ENCODE results near the gene ZMYND8. TPM values are rescaled to one million over a fixed set of nuclear protein-coding genes. Genes with fewer than 3 reads are reported as not detected.
A peak's percentile ranks its signal among the peaks of the same experiment; 100 is the strongest.

The ZMYND8 gene
- total and polyA plus RNA-seq, 2 of the 4 experiments (the other 2 are of a cell fraction): 24.0 to 28.2 TPM

- Histone ChIP-seq H3K4me1 (ENCODE audit: control insufficient read depth, insufficient read depth, low read length) (peaks cover 2% of the 10 kb centered on the region; the same call in 1 of the 2 replicates), H2AK5ac (ENCODE audit: low read depth, low read length) (no peak overlapping the region), H4K8ac (ENCODE audit: low read depth in 2 of 2, low read length in 2 of 2) (no peak overlapping the region), H3K18ac (ENCODE audit: low read depth, low read length) (no peak overlapping the region), H3K4ac (ENCODE audit: low read depth, low read length) (no peak overlapping the region), H3K27ac (ENCODE audit: insufficient read depth, low read length) (no peak overlapping the region), H2BK20ac (ENCODE audit: low read depth, low read length) (no peak overlapping the region), H2AFZ (replicated peaks; ENCODE audit: low read length, poor library complexity) (no peak overlapping the region), H2BK5ac (ENCODE audit: low read depth, low read length, poor library complexity, severe bottlenecking) (no peak overlapping the region), H2BK120ac (ENCODE audit: low read depth, low read length) (no peak overlapping the region), H3K9ac (ENCODE audit: low read depth, low read length) (no peak overlapping the region), H4K20me1 (ENCODE audit: insufficient read depth, low read length) (no peaks in the 10 kb centered on the region; the same call in 1 of the 2 replicates), H3K14ac (replicated peaks; ENCODE audit: low read depth, low read length) (no peak overlapping the region), H4K91ac (ENCODE audit: insufficient read depth, low read depth, low read length) (no peak overlapping the region), H3K4me3 (ENCODE audit: insufficient read depth, low read depth, low read length) (no peak overlapping the region), H3K23ac (ENCODE audit: low read depth, low read length) (no peak overlapping the region), H3K56ac (ENCODE audit: extremely low read depth, insufficient read depth, low read length) (no peak overlapping the region), H3K9me3 (ENCODE audit: control insufficient read depth, insufficient read depth, low read length) (no peaks in the 10 kb centered on the region), H3K4me2 (ENCODE audit: low read depth, low read length) (no peak overlapping the region), H4K5ac (ENCODE audit: low read depth, low read length) (peak overlapping the region; percentile 29; the same call in 1 of the 2 replicates), H3K36me3 (ENCODE audit: control insufficient read depth, insufficient read depth, low read length) (peaks cover 17% of the 10 kb centered on the region), H3K9me1 (ENCODE audit: insufficient read depth, low read length) (0 out of 2 replicates have a peak, but pooled peaks cover 11% of the 10 kb centered on the region), H2BK15ac (ENCODE audit: low read depth, low read length) (no peak overlapping the region), H3K79me1 (ENCODE audit: low read depth in 1 of 2, low read length in 2 of 2) (peaks cover 42 to 68% of the 10 kb centered on the region in 2 experiments), H2AK9ac (replicated peaks; ENCODE audit: low read depth, low read length, poor library complexity) (no peak overlapping the region), H3K27me3 (ENCODE audit: control insufficient read depth, insufficient read depth, low read length) (no peaks in the 10 kb centered on the region)
- BruUV-seq (replicated peaks): no TSS peak
- TF ChIP-seq USF2 (IDR thresholded peaks at IDR 0.05; ENCODE audit: low read depth, low read length) (no peak), CTCF (conservative IDR thresholded peaks at IDR 0.05; ENCODE audit: low read depth, low read length) (no peak), NFE2L2 (IDR thresholded peaks at IDR 0.05; ENCODE audit: low read depth, low read length) (no peak), FOS (IDR thresholded peaks at IDR 0.05; ENCODE audit: low read depth, low read length) (no peak), CEBPB (IDR thresholded peaks at IDR 0.05; ENCODE audit: low read depth, low read length) (no peak), RFX5 (IDR thresholded peaks at IDR 0.05; ENCODE audit: low read depth, low read length) (no peak), MXI1 (IDR thresholded peaks at IDR 0.05; ENCODE audit: borderline replicate concordance, low read depth, low read length) (no peak), MAFK (IDR thresholded peaks at IDR 0.05; ENCODE audit: low read depth, low read length) (no peak), CHD1 (IDR thresholded peaks at IDR 0.05; ENCODE audit: low read depth, low read length) (no peak), ELK1 (IDR thresholded peaks at IDR 0.05; ENCODE audit: borderline replicate concordance, low read depth, low read length) (no peak), BHLHE40 (IDR thresholded peaks at IDR 0.05; ENCODE audit: low read depth, low read length) (no peak), SMC3 (IDR thresholded peaks at IDR 0.05; ENCODE audit: low read depth, low read length) (no peak), POLR2A (IDR thresholded peaks at IDR 0.05; ENCODE audit: low read depth, low read length) (no peak)
- intact Hi-C loops (cut with micrococcal nuclease) (no loop called here), dilution Hi-C loops (cut with HindIII; ENCODE audit: low sequenced_read_pairs, unreplicated experiment) (loop anchor here (25.0 kb wide), 1 partner anchor 120 kb away; no protein-coding TSS in a partner anchor), in situ Hi-C loops (cut with MboI; ENCODE audit: low sequenced_read_pairs) (no loop called here)
- ChIA-PET CTCF (no interaction called here), POLR2A (ENCODE audit: unreplicated experiment) (no interaction called here)
- ATAC-seq (ENCODE audit: low read depth) (no peak), DNase-seq (no peak)
- WGBS, 2 experiments (ENCODE audit: extremely low coverage in 2 of 2, insufficient read length in 1 of 2): 100% methylated on average over 1 of the region's 5 CpGs; no CpG with 5 or more reads in 1 of the 2 experiments
These were observed 88.9 kb downstream of the ZMYND8 start for GRCh38 chr20:47267621-47268020.

All from IMR-90 (cell line).